H9 (cell line): ENCODE measurements around the gene KRT81. TPM values are rescaled to one million over a fixed set of nuclear protein-coding genes. Genes with fewer than 3 reads are reported as not detected.

Experiments used
- DNase-seq: peaks from one replicate; pipeline ENCODE4 v3.0.0-alpha.2; 2017
- H2AFZ ChIP-seq: one replicate; pipeline ENCODE4 v1.6.1; 2013; ENCODE audit warnings: mild to moderate bottlenecking, low read length, control low read depth, moderate library complexity
- H2AK5ac ChIP-seq: 2 replicates; pipeline ENCODE4 v1.6.1; 2013; ENCODE audit warnings: low read length, control low read depth, mixed read lengths; ENCODE audit not compliant: insufficient read length
- H2BK120ac ChIP-seq: one replicate; pipeline ENCODE4 v1.6.1; 2013; ENCODE audit warnings: low read depth, mild to moderate bottlenecking, low read length, control low read depth, inconsistent platforms; ENCODE audit not compliant: poor library complexity, severe bottlenecking
- H2BK12ac ChIP-seq: 2 replicates; pipeline ENCODE4 v1.6.1; 2013; ENCODE audit warnings: low read length, control low read depth, mixed read lengths, low read depth; ENCODE audit not compliant: insufficient read length
- H2BK15ac ChIP-seq: 2 replicates; pipeline ENCODE4 v1.6.1; 2013; ENCODE audit warnings: low read depth, low read length, control low read depth
- H2BK20ac ChIP-seq: one replicate; pipeline ENCODE4 v1.6.1; 2013; ENCODE audit warnings: low read depth, mild to moderate bottlenecking, low read length, control low read depth, inconsistent platforms; ENCODE audit not compliant: poor library complexity, severe bottlenecking
- H2BK5ac ChIP-seq: 2 replicates; pipeline ENCODE4 v1.6.1; 2013; ENCODE audit warnings: low read length, control low read depth, mixed read lengths; ENCODE audit not compliant: insufficient read length
- H3K14ac ChIP-seq: 2 replicates; pipeline ENCODE4 v1.6.1; 2013; ENCODE audit warnings: low read length, control low read depth; ENCODE audit not compliant: insufficient read depth
- H3K18ac ChIP-seq: 2 replicates; pipeline ENCODE4 v1.6.1; 2013; ENCODE audit warnings: low read depth, mild to moderate bottlenecking, mixed read lengths, low read length, control low read depth; ENCODE audit not compliant: insufficient read length
- H3K23ac ChIP-seq: 2 replicates; pipeline ENCODE4 v1.6.1; 2013; ENCODE audit warnings: low read length, control low read depth, mixed read lengths, low read depth; ENCODE audit not compliant: insufficient read length
- H3K23me2 ChIP-seq: 2 replicates; pipeline ENCODE4 v1.6.1; 2013; ENCODE audit warnings: low read depth, mild to moderate bottlenecking, mixed read lengths, low read length, control low read depth; ENCODE audit not compliant: insufficient read length, poor library complexity, severe bottlenecking
- H3K27ac ChIP-seq: 2 replicates; pipeline ENCODE4 v1.5.1; 2013; ENCODE audit warnings: low read length, control low read depth, mixed read lengths, low read depth; ENCODE audit not compliant: insufficient read length
- H3K27me3 ChIP-seq: 2 replicates; pipeline ENCODE4 v1.6.1; 2013; ENCODE audit warnings: low read length, control low read depth, inconsistent platforms; ENCODE audit not compliant: insufficient read depth
- H3K4ac ChIP-seq: 2 replicates; pipeline ENCODE4 v1.6.1; 2013; ENCODE audit warnings: low read depth, mild to moderate bottlenecking, control low read depth, inconsistent platforms, low read length, moderate library complexity
- H3K4me1 ChIP-seq: 2 replicates; pipeline ENCODE4 v1.6.1; 2013; ENCODE audit warnings: low read length, control low read depth, inconsistent platforms; ENCODE audit not compliant: insufficient read depth
- H3K4me2 ChIP-seq: 2 replicates; pipeline ENCODE4 v1.6.1; 2013; ENCODE audit warnings: low read length, control low read depth, mixed read lengths; ENCODE audit not compliant: insufficient read length, insufficient read depth
- H3K56ac ChIP-seq: 2 replicates; pipeline ENCODE4 v1.6.1; 2013; ENCODE audit warnings: low read depth, mild to moderate bottlenecking, mixed read lengths, low read length, control low read depth; ENCODE audit not compliant: insufficient read length
- H3K79me1 ChIP-seq: 2 replicates; pipeline ENCODE4 v1.6.1; 2013; ENCODE audit warnings: low read depth, mild to moderate bottlenecking, moderate library complexity, low read length, control low read depth, inconsistent platforms; ENCODE audit not compliant: insufficient read depth, poor library complexity, severe bottlenecking
- H3K79me2 ChIP-seq: 2 replicates; pipeline ENCODE4 v1.6.1; 2013; ENCODE audit warnings: low read length, control low read depth, inconsistent platforms; ENCODE audit not compliant: insufficient read depth
- H3K9ac ChIP-seq: 2 replicates; pipeline ENCODE4 v1.6.1; 2013; ENCODE audit warnings: low read length, control low read depth, mixed read lengths; ENCODE audit not compliant: insufficient read length; ENCODE audit errors: extremely low read depth
- H3K9me3 ChIP-seq: one replicate; pipeline ENCODE4 v1.6.1; 2013; ENCODE audit warnings: low read depth, low read length, inconsistent platforms; ENCODE audit not compliant: control insufficient read depth
- H3T11ph ChIP-seq: one replicate; pipeline ENCODE4 v1.6.1; 2013; ENCODE audit warnings: mild to moderate bottlenecking, low read length, control low read depth, inconsistent platforms
- H4K20me1 ChIP-seq: one replicate; pipeline ENCODE4 v1.6.1; 2013; ENCODE audit not compliant: control insufficient read depth, insufficient read length, insufficient read depth
- H4K5ac ChIP-seq: 2 replicates; pipeline ENCODE4 v1.6.1; 2013; ENCODE audit warnings: low read depth, mild to moderate bottlenecking, mixed read lengths, low read length, control low read depth; ENCODE audit not compliant: insufficient read length
- H4K8ac ChIP-seq: replicated peaks from 2 replicates; pipeline ENCODE4 v1.6.1; 2013; ENCODE audit warnings: low read length, control low read depth, mixed read lengths, low read depth; ENCODE audit not compliant: insufficient read length
- H4K91ac ChIP-seq: 2 replicates; pipeline ENCODE4 v1.6.1; 2013; ENCODE audit warnings: low read depth, mild to moderate bottlenecking, moderate library complexity, mixed read lengths, low read length, control low read depth; ENCODE audit not compliant: insufficient read length
- H3K27ac Mint-ChIP-seq, 3 experiments: 2 replicates in 2 of 3; 3 replicates in 1 of 3; pipeline ENCODE4 v1.8.0; 2020 to 2021; ENCODE audit warnings: mixed read lengths in 3 of 3, mild to moderate bottlenecking in 1 of 3, moderate library complexity in 1 of 3
- H3K27me3 Mint-ChIP-seq: 2 replicates; pipeline ENCODE4 v1.8.0; 2021; ENCODE audit warnings: low read depth, mild to moderate bottlenecking, moderate library complexity, mixed read lengths
- H3K36me3 Mint-ChIP-seq, 3 experiments: 2 replicates in 2 of 3; 3 replicates in 1 of 3; pipeline ENCODE4 v1.8.0; 2020 to 2021; ENCODE audit warnings: low read depth in 3 of 3, mixed read lengths in 3 of 3; ENCODE audit not compliant: insufficient read depth in 1 of 3
- H3K4me1 Mint-ChIP-seq, 2 experiments: 2 replicates each; pipeline ENCODE4 v1.8.0; 2020; ENCODE audit warnings: mixed read lengths in 2 of 2
- H3K4me3 Mint-ChIP-seq, 2 experiments: 2 replicates in 1 of 2; 3 replicates in 1 of 2; pipeline ENCODE4 v1.8.0; 2020 to 2021; ENCODE audit warnings: mild to moderate bottlenecking in 2 of 2, mixed read lengths in 2 of 2, moderate library complexity in 1 of 2
- H3K9me3 Mint-ChIP-seq, 2 experiments: 2 replicates in 1 of 2; 3 replicates in 1 of 2; pipeline ENCODE4 v1.8.0; 2020; ENCODE audit warnings: mild to moderate bottlenecking in 2 of 2, mixed read lengths in 2 of 2, moderate library complexity in 1 of 2
- WGBS: extraction: QIAGEN DNeasy Blood & Tissue Kit; methylation state at CpG from one replicate; pipeline ENCODE4 v1.1.7; 2013; ENCODE audit warnings: missing lambda C conversion rate, low lambda C conversion rate, mixed read lengths; ENCODE audit not compliant: insufficient read length; ENCODE audit errors: extremely low coverage; 5-methylcytosine and 5-hydroxymethylcytosine counted together
- total RNA-seq: library from RNA; stranded (reverse); gene quantifications from 2 replicates; pipeline ENCODE4 v1.2.1, GENCODE V29; 2021
- TF ChIP-seq, protein P1 (sequence below): fragments of 200-600 bp; sonication (generic); conservative IDR thresholded peaks from 3 replicates; pipeline ENCODE4 v1.8.0; 2021; ENCODE audit warnings: antibody characterized with exemption, mild to moderate bottlenecking

The KRT81 gene
- total RNA-seq, 1 experiment from 2014 or later, result not detected

DNA sequence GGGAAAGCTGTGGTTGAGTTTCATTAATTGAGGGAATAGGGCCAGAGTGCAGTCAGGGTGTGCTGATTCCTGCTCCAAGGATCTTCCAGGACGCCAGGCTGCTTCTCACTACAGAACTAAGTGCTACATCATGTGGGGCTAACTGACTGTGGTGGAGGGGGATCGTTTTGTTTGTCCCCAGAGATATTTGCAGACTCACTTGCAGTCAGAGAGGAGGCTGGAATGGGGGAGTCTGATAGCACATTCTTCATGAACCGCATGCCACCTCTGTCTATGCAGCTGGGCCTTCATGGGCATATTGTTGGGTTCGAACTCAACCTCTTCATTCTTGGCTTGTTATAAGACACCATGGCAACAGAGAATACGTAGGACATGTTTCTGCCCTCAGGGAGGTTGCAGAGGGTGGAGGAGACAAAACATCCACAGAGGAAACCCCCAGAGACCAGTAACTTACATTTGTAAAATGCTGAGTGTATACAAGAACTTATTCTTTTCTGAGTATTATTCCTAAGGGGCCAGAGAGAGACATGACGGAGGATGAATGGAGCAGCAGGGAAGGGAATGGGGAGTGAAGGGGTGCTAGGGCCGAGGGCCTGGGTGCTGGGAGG is 45.3 kb downstream of the KRT81 start:
- Histone ChIP-seq H3K9me3 (no peaks in the 10 kb centered on the region), H2BK15ac (no peak overlapping the region), H3K18ac (no peak overlapping the region), H3K23me2 (no peaks in the 10 kb centered on the region), H4K20me1 (no peaks in the 10 kb centered on the region), H2AFZ (no peak overlapping the region), H3T11ph (no peak overlapping the region), H3K23ac (no peak overlapping the region), H2AK5ac (no peak overlapping the region), H4K8ac (no peak overlapping the region), H3K27ac (no peak overlapping the region), H3K4me2 (no peak overlapping the region), H4K91ac (no peak overlapping the region), H4K5ac (no peak overlapping the region), H3K79me1 (no peaks in the 10 kb centered on the region), H3K56ac (no peak overlapping the region), H2BK120ac (no peak overlapping the region), H2BK20ac (no peak overlapping the region), H2BK12ac (no peak overlapping the region), H3K14ac (no peak overlapping the region), H3K4ac (no peak overlapping the region), H3K9ac (no peak overlapping the region), H2BK5ac (no peak overlapping the region), H3K4me1 (peaks cover 5% of the 10 kb centered on the region; the same call in 1 of the 2 replicates), H3K79me2 (no peaks in the 10 kb centered on the region), H3K27me3 (no peaks in the 10 kb centered on the region; the same call in 1 of the 2 replicates)
- TF ChIP-seq, protein P1, sequence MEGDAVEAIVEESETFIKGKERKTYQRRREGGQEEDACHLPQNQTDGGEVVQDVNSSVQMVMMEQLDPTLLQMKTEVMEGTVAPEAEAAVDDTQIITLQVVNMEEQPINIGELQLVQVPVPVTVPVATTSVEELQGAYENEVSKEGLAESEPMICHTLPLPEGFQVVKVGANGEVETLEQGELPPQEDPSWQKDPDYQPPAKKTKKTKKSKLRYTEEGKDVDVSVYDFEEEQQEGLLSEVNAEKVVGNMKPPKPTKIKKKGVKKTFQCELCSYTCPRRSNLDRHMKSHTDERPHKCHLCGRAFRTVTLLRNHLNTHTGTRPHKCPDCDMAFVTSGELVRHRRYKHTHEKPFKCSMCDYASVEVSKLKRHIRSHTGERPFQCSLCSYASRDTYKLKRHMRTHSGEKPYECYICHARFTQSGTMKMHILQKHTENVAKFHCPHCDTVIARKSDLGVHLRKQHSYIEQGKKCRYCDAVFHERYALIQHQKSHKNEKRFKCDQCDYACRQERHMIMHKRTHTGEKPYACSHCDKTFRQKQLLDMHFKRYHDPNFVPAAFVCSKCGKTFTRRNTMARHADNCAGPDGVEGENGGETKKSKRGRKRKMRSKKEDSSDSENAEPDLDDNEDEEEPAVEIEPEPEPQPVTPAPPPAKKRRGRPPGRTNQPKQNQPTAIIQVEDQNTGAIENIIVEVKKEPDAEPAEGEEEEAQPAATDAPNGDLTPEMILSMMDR, result no peak
- Mint-ChIP-seq H3K36me3 (peaks cover 0 to 24% (median 2%) of the 10 kb centered on the region in 3 experiments; a peak in 3 of 7 replicates), H3K27me3 (peaks cover 44% of the 10 kb centered on the region), H3K4me3 (no peak overlapping the region), H3K4me1 (peaks cover 33 to 38% of the 10 kb centered on the region in 2 experiments), H3K27ac (peak overlapping the region in 1 of 3 experiments; percentile 24; a peak in 1 of 7 replicates), H3K9me3 (no peaks in the 10 kb centered on the region)
- no peak for DNase-seq
- WGBS, result no CpG with 5 or more reads among the region's 7 CpGs
